GM18517 (cell line): Measurements from ENCODE around the gene GET3.
A peak's percentile ranks its signal among the peaks of the same experiment; 100 is the strongest.
"Not testable (repeated sequence)": the region's sequence is repeated elsewhere in the genome, so short reads cannot be mapped to it uniquely, and the experiment has no call there.

ENCODE experiments used
- ATAC-seq: cut with Tn5 transposase; IDR thresholded peaks from one replicate; pipeline ENCODE4 v1.9.1; 2021; ENCODE audit warnings: mild to moderate bottlenecking, moderate library complexity; ENCODE audit not compliant: unreplicated experiment

The GET3 gene

DNA sequence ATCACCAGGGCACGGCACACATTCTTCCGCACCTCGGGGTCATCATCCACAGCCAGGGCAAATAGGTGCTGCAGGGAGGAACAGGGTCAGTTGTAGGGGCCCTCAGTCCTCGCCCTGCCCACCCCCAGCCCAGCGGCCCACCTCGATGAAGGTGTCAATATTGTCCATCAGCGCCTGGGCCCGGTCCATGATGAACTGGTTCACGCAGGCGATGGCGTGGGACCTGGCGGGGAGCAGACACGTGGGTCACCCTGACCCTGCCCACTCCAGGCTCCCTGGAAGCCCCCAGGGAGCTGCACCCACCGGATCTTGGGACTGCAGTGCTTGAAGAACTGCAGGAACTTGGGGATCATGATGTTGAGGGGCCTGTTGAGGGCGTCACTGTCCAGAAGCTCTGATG, 22.2 kb upstream of the GET3 start:
- no peak for ATAC-seq

DNA sequence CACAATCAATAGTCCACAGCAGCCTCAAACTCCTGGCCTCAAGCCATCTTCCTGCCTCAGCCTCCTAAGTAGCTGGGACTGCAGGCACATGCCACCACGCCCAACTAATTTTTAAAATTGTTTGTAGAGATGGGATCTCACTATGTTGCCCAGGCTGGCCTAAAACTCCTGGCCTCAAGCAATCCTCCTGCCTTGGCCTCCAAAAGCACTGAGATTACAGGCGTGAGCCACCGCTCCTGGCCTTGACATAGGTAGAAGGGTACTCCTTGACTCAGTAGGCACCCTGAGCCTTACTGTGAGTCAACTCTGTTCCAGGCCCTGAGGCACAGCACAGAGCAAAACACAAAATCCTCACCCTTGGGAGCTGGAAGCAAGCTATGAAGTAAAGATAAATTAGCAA, 21.4 kb upstream of the GET3 start:
- no peak for ATAC-seq

DNA sequence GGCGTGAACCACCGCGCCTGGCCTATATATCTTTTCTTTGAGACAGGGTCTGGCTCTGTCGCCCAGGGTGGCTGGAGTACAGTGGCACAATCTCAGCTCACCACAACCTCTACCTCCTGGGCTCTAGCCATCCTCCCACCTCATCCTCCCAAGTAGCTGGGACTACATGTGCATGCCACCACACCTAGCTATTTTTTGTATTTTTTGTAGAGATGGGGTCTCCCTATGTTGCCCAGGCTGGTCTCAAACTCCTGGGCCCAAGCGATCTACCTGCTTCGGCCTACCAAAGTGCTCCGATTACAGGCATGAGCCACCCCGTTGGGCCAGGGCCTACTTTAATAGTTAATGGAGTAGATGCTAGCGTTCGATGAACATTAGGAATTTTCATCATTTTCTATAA, 17.0 kb upstream of the GET3 start:
- ATAC-seq = no peak

DNA sequence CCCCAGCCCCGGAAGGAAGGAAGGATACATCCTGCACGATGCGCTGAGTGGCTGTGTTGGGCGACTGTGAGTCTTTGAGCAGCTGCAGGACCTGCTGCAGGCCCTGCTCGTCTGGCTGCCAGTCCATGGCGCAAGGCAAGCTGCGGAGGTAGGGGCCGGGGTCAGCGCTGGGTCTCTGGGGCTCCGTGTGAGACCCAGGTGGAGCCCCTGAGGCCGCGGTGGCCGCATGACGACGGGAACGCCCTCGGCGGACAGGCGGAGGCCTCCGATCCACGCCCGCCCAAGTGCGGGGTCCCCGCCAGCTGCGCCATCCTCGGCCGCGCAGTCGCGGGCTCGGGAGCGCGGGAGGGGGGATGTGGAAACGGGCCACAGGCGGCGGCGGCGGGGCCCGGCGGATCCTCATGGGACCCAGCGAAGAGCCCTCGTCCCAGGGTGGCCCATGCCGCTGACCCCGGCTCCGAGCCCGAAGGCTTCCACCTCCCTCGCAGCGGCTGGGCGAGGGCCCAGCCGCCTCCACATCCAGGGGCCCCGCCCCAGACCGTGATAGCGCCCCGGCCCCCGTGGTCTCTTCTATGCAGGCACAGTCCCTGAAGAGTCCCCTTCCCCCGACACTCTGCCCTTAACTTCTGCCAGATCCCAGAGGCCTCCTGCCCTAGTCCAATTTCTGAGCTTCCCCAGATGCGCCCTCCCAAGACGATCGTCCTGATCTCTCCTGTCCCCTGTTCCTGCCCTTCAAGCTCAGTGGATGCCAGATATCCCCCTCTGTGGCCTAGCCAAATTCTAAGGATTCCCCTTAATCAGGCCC, 16.2 kb upstream of the GET3 start:
- ATAC-seq = no peak

DNA sequence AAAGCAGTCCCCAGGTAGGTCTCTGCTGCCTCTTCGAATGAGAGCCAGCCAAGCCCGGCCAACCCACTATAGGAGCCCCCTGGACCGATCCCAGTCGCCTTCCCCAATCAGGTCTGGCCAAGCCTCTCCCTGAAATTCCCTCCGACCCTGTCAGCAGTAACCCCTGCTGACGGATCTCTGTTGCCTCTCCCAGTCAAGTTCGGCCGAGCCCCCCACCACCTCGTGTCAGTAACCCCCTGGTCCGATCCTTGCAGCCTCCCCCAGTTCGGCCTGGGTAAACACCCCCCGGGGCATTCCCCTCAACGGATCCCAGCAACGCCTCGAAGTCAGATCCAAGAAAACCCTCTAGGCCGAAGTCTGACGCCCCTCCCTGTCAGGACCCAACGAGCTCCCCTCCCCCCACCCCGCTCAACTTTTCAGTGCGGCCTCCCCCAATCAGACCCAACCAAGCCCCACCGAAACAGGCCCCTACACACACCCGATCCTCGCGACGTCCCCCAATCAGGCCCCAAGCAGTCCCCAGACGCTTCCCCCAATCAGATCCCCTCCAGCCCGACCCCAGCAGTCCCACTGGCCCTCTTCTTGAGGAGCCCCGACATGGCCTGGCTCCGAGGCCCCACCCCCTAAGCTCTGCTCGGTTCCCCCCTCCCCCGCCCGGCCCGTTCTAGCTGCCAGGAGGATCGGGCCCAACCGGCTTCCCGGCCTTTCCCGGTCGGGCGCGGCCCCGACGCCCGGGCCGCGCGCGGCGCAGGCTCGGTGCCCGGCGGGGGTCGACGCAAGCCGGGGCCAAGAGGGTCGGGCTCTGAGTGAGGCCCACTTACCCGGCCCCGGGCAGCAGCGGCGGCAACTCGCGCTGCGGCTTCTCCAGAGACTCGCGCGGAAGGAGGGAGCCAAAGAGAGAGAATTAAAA, 15.4 kb upstream of the GET3 start:
- ATAC-seq = peak; percentile 26

DNA sequence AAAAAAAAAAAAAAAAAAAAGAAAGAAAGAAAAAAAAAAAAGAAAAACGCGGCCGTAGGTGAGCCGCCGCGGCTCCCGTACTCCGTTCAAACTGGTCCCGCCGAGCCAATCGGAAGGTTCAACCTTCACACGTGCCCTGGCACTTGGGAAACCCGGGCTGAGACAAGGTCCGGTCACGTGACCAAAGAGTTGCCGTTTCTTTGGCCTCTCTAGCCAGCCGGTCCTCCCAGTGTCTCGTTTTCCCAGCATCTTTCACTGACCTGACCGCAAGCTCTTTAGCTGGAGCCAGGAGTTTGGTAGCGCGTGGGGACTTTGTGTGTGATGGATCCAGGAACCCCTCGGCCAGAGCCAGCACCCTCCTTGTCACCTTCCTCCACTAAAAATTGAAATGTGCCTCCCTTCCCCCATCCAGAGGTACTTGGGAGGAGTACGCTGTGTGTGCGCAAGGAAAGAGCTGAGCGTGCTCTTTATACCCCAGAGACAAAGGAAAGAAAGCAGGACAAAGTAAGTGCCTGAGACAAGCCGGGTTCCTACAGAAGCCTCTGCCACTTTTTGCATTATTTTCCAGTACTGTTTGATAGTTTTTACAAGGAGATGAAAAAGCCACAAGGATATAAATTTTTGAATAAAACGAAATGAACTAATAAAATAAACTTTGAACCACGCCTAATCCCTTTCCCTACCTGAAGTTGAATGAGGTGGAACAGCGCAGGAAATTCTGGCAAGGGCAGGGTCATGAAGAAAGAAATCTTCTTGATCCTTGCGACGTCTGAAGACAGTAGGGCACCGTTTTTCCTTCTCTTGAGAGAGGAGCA, 14.5 kb upstream of the GET3 start:
- ATAC-seq = peak; percentile 79

DNA sequence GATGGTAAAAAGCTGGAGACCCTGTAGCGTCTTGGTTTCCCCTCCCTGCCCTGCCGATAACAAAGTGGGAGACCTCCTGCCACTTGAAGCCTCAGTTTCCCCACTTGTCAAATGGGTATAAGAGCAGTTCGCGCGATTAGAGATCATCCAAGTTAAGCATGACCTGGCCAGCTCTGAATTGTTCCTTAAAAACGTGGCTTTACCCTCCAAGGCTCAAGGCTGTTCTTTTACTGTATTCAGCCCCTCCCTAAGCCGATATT, 14.0 kb upstream of the GET3 start:
- no peak for ATAC-seq

DNA sequence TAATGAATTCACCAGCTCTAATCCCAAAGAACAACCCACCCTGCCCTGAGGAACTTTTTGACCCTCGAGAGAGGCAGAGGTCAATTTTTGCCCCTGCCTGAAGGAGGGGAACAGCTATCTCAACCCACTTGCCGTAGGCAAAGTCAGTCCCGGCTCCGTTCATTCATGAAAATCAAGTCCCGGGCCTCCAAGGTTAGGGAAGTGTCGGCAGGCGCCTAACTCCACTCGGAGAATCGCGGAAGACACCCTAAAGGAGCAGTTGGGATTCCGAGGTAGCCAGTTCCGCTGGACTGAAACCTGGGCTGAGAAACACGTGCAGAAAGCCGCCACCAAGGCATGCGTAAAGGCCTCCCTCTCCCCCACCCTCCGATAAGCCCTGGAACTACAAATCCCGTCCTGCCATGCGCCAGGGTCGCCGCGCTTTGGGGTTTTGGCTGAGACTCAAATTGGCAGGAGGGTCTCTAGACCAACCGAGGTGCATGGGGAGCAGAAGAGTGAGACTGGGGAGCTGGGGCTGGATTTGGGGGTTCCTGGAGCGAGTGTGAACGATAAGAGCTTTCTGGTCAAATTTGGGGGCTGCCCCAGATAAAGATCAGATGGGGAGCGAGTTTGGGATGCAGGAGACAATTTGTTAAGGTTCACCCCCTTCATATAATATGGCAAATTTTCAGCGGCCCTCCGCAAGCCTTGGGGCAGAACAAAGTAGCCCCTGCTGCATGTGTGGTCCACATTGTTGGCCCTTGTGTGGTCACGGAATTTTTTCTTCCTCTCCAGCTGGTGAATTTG, 13.5 kb upstream of the GET3 start, which contains the start of gene TNPO2:
TNPO2 (minus strand) TSS at position 292 of the 786 bp plus-strand sequence. CDS start 2,955 bp downstream, outside the sequence.
- no peak for ATAC-seq

DNA sequence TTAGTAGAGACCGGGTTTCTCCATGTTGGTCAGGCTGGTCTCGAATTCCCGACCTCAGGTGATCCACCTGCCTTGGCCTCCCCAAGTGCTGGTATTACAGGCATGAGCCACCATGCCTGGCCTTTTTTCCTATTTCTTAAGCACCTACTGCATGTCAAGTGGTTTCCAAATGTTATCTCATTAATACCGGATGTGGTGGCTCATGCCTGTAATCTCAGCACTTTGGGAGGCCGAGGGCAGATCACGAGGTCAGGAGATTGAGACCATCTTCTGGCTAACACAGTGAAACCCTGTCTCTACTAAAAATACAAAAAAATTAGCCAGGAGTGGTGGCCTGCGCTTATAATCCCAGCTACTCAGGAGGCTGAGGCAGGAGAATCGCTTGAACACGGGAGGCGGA, 11.7 kb upstream of the GET3 start:
- ATAC-seq = not testable (repeated sequence)

DNA sequence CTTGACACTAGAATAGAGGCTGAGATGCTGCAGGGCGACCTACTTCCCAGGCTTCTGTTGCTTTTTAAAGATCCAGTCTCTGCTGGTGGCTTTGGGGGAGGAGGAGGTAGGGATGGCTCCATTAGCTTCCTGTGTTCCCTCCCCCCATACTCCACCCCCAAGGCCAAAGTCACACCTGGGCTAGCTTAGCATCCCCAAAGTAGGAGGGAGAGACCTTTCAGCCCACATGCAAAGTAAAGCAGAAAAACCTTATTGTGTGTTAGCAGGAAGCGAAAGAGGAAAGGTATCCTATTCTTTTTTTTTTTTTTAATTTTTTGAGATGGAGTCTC, 10.3 kb upstream of the GET3 start:
- ATAC-seq = no peak

DNA sequence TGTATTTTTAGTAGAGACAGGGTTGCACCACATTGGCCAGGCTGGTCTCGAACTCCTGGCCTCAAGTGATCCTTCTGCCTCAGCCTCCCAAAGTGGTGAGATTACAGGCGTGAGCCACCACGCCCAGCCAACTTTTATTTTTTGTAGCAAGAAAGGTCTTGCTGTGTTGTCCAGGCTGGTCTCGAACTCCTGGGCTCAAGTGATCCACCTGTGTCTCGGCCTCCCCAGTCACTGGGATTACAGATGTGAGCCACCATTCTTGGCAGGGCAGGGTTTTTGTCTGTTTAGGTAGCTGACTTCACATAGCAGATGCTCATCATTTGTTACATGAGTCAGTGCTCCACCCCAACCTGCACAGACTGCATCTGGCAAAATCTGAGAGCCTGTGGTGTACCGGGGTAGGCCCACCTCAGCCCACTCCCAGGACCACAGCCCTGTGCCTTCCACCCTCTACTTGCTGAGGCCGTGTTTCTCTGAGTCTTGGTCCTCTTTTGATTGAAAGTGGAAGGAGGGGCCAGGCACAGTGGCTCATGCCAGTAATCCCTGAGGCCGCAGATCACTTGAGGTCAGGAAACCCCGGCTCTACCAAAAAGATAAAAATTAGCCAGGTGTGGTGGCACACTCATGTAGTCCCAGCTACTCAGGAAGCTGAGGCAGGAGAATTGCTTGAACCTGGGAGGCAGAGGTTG, 9.4 kb upstream of the GET3 start:
- ATAC-seq = no peak

DNA sequence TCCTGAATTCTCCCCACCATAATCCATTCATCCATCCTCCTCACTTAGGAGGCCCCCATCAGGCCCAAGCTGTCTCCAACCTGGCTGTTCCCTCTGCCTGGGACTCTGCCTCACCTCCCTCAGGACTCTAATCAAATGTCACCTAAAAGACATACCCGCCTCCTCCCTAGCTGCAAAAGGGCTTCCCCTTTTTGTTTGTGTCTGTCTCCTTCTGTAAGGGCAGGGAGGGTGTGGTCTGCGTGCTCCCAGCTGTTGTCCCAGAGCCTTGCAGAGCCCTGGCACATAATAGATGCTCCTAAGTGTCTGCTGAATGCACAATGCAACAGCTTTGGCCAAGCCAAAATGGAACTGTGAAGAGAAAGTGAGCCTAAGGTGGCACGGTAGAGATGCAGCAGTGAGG, 7.2 kb upstream of the GET3 start:
- ATAC-seq = no peak

DNA sequence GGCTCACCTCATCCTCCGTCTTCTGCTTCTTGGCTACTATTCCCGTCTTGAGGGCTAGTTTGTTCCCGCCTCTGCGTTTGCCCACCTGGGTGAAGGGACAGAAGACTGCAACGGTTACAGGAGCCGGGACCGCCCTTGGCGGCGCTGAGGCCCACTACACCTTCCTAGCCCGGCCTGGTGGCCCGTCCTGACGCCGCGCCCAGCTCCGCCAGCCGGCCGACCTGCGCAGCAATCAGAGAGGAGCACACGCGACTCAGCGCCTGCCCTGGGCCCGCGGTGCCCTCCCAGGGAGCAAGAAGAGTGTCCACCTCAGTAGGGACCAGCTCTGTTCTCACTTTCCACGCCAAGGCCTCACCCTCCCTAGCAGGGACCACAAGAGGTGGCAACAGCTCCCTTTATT, 6.0 kb upstream of the GET3 start:
- ATAC-seq = no peak

DNA sequence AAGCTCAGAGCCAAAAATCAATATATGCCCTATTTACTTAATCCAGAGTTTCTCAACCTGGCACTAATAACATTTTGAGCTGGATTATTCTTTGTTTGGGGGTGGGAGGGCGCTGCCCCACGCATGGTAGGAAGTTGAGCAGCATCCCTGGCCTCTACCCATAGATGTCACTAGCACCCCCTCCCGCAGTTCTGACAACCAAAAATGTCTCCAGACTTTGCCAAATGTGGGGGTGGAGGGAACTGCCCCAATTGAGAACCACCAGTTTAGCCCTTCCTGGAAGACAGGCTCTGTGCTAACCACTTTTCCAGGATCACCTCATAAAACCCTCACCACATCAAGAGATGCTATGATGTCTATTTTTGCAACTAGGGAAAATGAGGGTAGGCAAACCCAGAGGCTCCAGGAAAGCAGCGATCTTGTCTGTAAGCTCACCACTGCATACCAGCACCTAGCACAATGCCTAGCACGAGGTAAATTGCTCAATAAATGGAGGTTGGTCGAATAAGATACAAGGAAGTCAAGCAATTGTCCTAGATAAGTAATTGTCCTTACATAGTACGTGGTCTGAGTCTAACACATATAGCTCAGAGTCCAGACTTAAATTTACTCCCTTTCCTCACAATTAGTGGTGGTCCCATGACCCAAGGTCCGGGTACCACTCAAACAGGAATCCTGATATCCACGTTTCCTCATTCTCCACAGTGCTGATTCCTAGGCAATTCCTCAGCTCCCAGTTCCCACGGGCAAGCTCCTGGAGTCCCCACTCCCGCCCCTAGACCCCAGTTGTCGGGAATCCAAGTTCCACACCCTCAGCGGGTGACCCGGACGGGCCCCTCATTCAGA, 3.7 kb upstream of the GET3 start:
- ATAC-seq = no peak

DNA sequence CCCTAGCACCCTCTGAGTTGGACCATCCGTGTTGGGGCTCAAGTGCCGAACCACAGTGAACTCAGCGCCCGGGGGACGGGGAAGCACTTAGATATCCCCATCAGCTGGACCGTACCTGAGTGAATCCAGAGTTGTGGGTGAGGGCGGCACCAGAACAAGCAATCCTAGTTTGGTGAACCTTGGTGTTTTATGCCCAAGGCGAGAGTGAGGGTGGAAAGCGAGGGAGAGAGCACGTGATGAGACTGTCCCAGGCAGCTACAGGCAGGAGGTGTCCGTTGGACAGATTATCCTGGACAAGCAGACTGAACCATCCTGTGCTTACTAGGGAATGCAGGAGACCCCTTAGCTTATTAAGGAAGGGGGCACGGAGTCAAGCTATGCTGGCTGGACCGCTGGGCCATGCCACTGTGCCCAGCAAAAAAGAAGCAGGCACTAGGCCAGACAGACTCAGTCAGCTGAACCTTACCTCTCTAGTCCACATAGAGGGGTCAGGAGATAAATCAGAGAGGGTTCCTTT, 596 bp downstream of the GET3 start:
- ATAC-seq = no peak

DNA sequence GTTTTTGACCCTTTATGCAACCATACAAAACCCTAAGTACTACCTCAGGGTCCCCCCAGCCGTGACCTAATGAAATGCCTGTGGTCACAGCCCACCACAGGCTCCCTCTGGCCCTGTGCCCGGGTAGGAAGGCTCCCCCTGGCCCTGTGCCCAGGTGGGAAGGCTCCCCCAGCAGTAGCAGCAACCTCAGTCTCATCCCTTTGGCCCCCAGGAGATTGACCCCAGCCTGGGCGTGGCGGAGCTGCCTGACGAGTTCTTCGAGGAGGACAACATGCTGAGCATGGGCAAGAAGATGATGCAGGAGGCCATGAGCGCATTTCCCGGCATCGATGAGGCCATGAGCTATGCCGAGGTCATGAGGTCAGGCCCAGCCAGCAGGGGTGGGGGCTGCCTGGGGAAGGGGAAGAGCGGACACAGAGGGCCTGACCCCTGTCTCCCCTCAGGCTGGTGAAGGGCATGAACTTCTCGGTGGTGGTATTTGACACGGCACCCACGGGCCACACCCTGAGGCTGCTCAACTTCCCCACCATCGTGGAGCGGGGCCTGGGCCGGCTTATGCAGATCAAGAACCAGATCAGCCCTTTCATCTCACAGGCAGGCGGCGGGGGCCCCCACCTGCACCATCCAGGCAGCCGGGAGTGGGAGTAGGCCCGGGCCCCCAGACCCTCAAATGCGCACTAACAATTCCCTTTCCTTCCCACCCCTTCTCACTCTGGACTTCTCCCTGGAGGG, 8.0 kb downstream of the GET3 start:
- ATAC-seq = no peak

DNA sequence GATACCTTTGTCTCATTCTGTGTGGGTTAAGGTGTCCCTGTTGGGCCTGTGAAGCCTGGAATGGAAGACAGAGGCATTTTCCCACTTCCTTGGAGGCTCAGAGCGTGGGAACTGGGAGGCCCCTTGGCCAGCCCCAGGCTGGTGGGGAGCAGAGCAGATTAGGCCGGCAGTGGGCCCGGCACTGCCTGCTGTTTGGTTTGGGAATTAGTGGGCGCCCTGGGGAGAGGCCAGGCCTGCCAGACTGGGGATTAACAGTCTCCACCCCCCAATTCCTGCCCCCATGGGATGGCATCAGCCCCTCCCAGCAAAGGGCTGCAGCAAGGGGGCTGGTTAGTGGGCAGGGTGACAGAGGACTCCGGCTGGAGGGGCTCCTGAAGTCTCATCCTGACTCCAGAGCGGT, 11.2 kb downstream of the GET3 start:
- no peak for ATAC-seq

DNA sequence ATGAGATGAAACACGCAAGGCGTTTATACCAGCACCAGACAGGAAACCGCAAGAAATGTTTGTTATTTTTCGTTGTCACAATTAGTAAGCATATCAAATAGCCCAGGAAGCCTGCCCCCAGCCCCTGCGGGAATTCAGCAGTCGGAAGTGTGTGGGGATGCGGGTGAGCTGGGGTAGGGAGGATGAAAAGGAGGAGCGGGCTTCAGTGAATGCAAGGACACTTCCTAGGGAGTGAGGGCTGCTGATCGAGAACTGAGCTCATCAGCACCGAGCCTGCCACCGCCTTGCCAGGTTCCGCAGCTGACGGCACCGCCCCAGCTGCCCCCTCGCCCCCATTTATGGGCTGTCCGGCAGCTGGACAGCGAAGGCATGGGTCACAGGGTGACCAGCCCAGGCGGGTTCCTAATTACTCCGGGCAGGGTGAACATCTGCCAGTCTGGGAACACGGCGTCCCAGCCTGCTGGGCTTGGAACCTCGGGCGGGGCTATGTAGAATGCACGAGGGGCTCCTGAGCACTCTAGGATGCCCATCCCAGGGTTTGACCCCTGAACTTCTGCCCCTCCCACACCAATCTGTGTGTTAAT, 12.7 kb downstream of the GET3 start:
- ATAC-seq = no peak
